Effector memory CD8-positive, alpha-beta T cell (primary cell): ENCODE results near the gene STARD5.
"Not testable (repeated sequence)": the region's sequence is repeated elsewhere in the genome, so short reads cannot be mapped to it uniquely, and the experiment has no call there.

Experiments
- ATAC-seq: fragments of 150-1000 bp; cut with Tn5 transposase; replicated peaks from 2 replicates; pipeline ENCODE4 v1.10.0; 2021; ENCODE audit warnings: mild to moderate bottlenecking, moderate library complexity
- DNase-seq, 3 experiments: peaks; one replicate each; pipeline ENCODE4 v3.0.0; 2021
- H3K27ac Mint-ChIP-seq, 2 donors: one replicate each; pipeline ENCODE4 v1.8.0; 2022; ENCODE audit warnings: mild to moderate bottlenecking in 2 of 2, mixed read lengths in 2 of 2, moderate library complexity in 2 of 2
- H3K27me3 Mint-ChIP-seq, 2 donors: one replicate each; pipeline ENCODE4 v1.8.0; 2022; ENCODE audit warnings: mixed read lengths in 2 of 2
- H3K36me3 Mint-ChIP-seq: one replicate; pipeline ENCODE4 v1.8.0; 2022; ENCODE audit warnings: mild to moderate bottlenecking, moderate library complexity, mixed read lengths; ENCODE audit not compliant: insufficient read depth
- H3K4me1 Mint-ChIP-seq, 2 donors: one replicate each; pipeline ENCODE4 v1.8.0; 2022; ENCODE audit warnings: low read depth in 2 of 2, mixed read lengths in 2 of 2
- H3K4me3 Mint-ChIP-seq, 2 donors: one replicate each; pipeline ENCODE4 v1.8.0; 2022; ENCODE audit warnings: mild to moderate bottlenecking in 2 of 2, mixed read lengths in 2 of 2, moderate library complexity in 2 of 2
- H3K9me3 Mint-ChIP-seq, 2 donors: one replicate each; pipeline ENCODE4 v1.8.0; 2022; ENCODE audit warnings: mixed read lengths in 2 of 2

Gene STARD5

GRCh38 chr15:81348691-81349090, 24.8 kb upstream of the STARD5 start:
- peaks cover 20 to 38% of the 10 kb centered on the region in 2 donors for H3K27me3 Mint-ChIP-seq
- H3K27ac Mint-ChIP-seq, H3K9me3 Mint-ChIP-seq, H3K36me3 Mint-ChIP-seq, H3K4me3 Mint-ChIP-seq, H3K4me1 Mint-ChIP-seq, ATAC-seq, DNase-seq: not testable (repeated sequence)

GRCh38 chr15:81347910-81348309, 24.0 kb upstream of the STARD5 start:
- Mint-ChIP-seq H3K27me3 (peaks cover 23 to 42% of the 10 kb centered on the region in 2 donors), H3K4me1 (peaks cover 0 to 3% of the 10 kb centered on the region in 2 donors), H3K27ac (no peak overlapping the region), H3K4me3 (no peak overlapping the region), H3K9me3 (no peaks in the 10 kb centered on the region), H3K36me3 (peaks cover 3% of the 10 kb centered on the region)
- ATAC-seq (no peak), DNase-seq (no peak)

GRCh38 chr15:81346611-81347010, 22.7 kb upstream of the STARD5 start:
- ATAC-seq = no peak
- H3K27me3 Mint-ChIP-seq = peaks cover 18 to 37% of the 10 kb centered on the region in 2 donors
- no peak overlapping the region for H3K27ac Mint-ChIP-seq
- DNase-seq = no peak
- no peak overlapping the region for H3K4me3 Mint-ChIP-seq
- H3K4me1 Mint-ChIP-seq = peaks cover 0 to 3% of the 10 kb centered on the region in 2 donors
- no peaks in the 10 kb centered on the region for H3K9me3 Mint-ChIP-seq
- peaks cover 3% of the 10 kb centered on the region for H3K36me3 Mint-ChIP-seq

GRCh38 chr15:81343371-81343770, 19.4 kb upstream of the STARD5 start:
- Mint-ChIP-seq H3K27me3 (peaks cover 18 to 32% of the 10 kb centered on the region in 2 donors), H3K4me1 (peaks cover 0 to 3% of the 10 kb centered on the region in 2 donors), H3K9me3 (no peaks in the 10 kb centered on the region), H3K36me3 (no peaks in the 10 kb centered on the region), H3K27ac (no peak overlapping the region), H3K4me3 (no peak overlapping the region)
- DNase-seq (no peak), ATAC-seq (no peak)

GRCh38 chr15:81341351-81341750, 17.4 kb upstream of the STARD5 start:
- H3K27me3 Mint-ChIP-seq = peaks cover 12 to 30% of the 10 kb centered on the region in 2 donors
- no peak for DNase-seq
- peaks cover 0 to 4% of the 10 kb centered on the region in 2 donors for H3K4me1 Mint-ChIP-seq
- H3K27ac Mint-ChIP-seq = no peak overlapping the region
- no peaks in the 10 kb centered on the region for H3K36me3 Mint-ChIP-seq
- no peaks in the 10 kb centered on the region for H3K9me3 Mint-ChIP-seq
- no peak overlapping the region for H3K4me3 Mint-ChIP-seq
- no peak for ATAC-seq

- no peak for DNase-seq
- peaks cover 0 to 4% of the 10 kb centered on the region in 2 donors for H3K4me1 Mint-ChIP-seq
- no peaks in the 10 kb centered on the region for H3K36me3 Mint-ChIP-seq
- H3K4me3 Mint-ChIP-seq = no peak overlapping the region
- H3K27ac Mint-ChIP-seq = peak overlapping the region; percentile 38 to 69
- no peak for ATAC-seq
- H3K27me3 Mint-ChIP-seq = peaks cover 12 to 23% of the 10 kb centered on the region in 2 donors
- H3K9me3 Mint-ChIP-seq = no peaks in the 10 kb centered on the region
Observed at GRCh38 chr15:81339851-81340250, 15.9 kb upstream of the STARD5 start.

- DNase-seq = no peak
Observed at GRCh38 chr15:81339321-81339720, 15.4 kb upstream of the STARD5 start.

GRCh38 chr15:81338170-81339007, 14.4 kb upstream of the STARD5 start:
- Mint-ChIP-seq H3K9me3 (no peaks in the 10 kb centered on the region), H3K4me1 (peaks cover 0 to 4% of the 10 kb centered on the region in 2 donors), H3K4me3 (no peak overlapping the region), H3K36me3 (no peaks in the 10 kb centered on the region), H3K27me3 (peaks cover 5 to 13% of the 10 kb centered on the region in 2 donors), H3K27ac (no peak overlapping the region)
- no peak for DNase-seq
- no peak for ATAC-seq

More at GRCh38 chr15:81339321-81339720, 15.4 kb upstream of the STARD5 start:
- Mint-ChIP-seq H3K36me3 (no peaks in the 10 kb centered on the region), H3K27ac (peak overlapping the region in 1 of 2 donors; percentile 69), H3K27me3 (peaks cover 12 to 23% of the 10 kb centered on the region in 2 donors), H3K9me3 (no peaks in the 10 kb centered on the region), H3K4me1 (peaks cover 0 to 4% of the 10 kb centered on the region in 2 donors), H3K4me3 (no peak overlapping the region)
- ATAC-seq = no peak

GRCh38 chr15:81337713-81338157, 13.8 kb upstream of the STARD5 start:
- no peak overlapping the region for H3K4me3 Mint-ChIP-seq
- DNase-seq (no peak), ATAC-seq (no peak)
- H3K4me1 Mint-ChIP-seq = peaks cover 0 to 4% of the 10 kb centered on the region in 2 donors
- no peak overlapping the region for H3K27ac Mint-ChIP-seq
- H3K9me3 Mint-ChIP-seq = no peaks in the 10 kb centered on the region
- H3K27me3 Mint-ChIP-seq = peaks cover 5 to 12% of the 10 kb centered on the region in 2 donors
- no peaks in the 10 kb centered on the region for H3K36me3 Mint-ChIP-seq

- H3K36me3 Mint-ChIP-seq = no peaks in the 10 kb centered on the region
- no peak for ATAC-seq
Observed at GRCh38 chr15:81337241-81337640, 13.3 kb upstream of the STARD5 start.

GRCh38 chr15:81336568-81336967, 12.6 kb upstream of the STARD5 start:
- ATAC-seq = peak; percentile 69
- peak overlapping the region in 1 of 2 donors; percentile 72 for H3K27ac Mint-ChIP-seq
- H3K9me3 Mint-ChIP-seq = no peaks in the 10 kb centered on the region
- H3K4me3 Mint-ChIP-seq = no peak overlapping the region
- peak; percentile 25 to 29 (median 29) for DNase-seq
- peaks cover 0 to 4% of the 10 kb centered on the region in 2 donors for H3K4me1 Mint-ChIP-seq
- peaks cover 5 to 12% of the 10 kb centered on the region in 2 donors for H3K27me3 Mint-ChIP-seq
- H3K36me3 Mint-ChIP-seq = no peaks in the 10 kb centered on the region

More at GRCh38 chr15:81337241-81337640, 13.3 kb upstream of the STARD5 start:
- DNase-seq = no peak
- H3K4me1 Mint-ChIP-seq = peaks cover 0 to 4% of the 10 kb centered on the region in 2 donors
- no peak overlapping the region for H3K27ac Mint-ChIP-seq
- no peaks in the 10 kb centered on the region for H3K9me3 Mint-ChIP-seq
- no peak overlapping the region for H3K4me3 Mint-ChIP-seq
- H3K27me3 Mint-ChIP-seq = peaks cover 5 to 12% of the 10 kb centered on the region in 2 donors

- Mint-ChIP-seq H3K27ac (no peak overlapping the region), H3K36me3 (no peaks in the 10 kb centered on the region), H3K4me3 (no peak overlapping the region), H3K27me3 (peaks cover 5 to 12% of the 10 kb centered on the region in 2 donors), H3K9me3 (no peaks in the 10 kb centered on the region), H3K4me1 (peaks cover 0 to 4% of the 10 kb centered on the region in 2 donors)
- no peak for DNase-seq
- ATAC-seq = no peak
Observed at GRCh38 chr15:81335631-81336030, 11.7 kb upstream of the STARD5 start.

- Mint-ChIP-seq H3K36me3 (no peaks in the 10 kb centered on the region), H3K9me3 (no peaks in the 10 kb centered on the region), H3K27me3 (peaks cover 3 to 7% of the 10 kb centered on the region in 2 donors), H3K4me1 (peaks cover 0 to 4% of the 10 kb centered on the region in 2 donors), H3K27ac (peak overlapping the region in 1 of 2 donors; percentile 25), H3K4me3 (no peak overlapping the region)
- no peak for ATAC-seq
- DNase-seq = no peak
Observed at GRCh38 chr15:81334768-81335435, 11.0 kb upstream of the STARD5 start.
